H1 (cell line): ENCODE measurements around the gene CISTR. TPM values are rescaled to one million over a fixed set of nuclear protein-coding genes. Genes with fewer than 3 reads are reported as not detected.

Experiments used
- CTCF ChIA-PET: fragments of 300-600 bp; sonication (Branson Sonifier 250); formaldehyde crosslinking; loops from one replicate; lab custom pipeline; 2021; ENCODE audit not compliant: partially characterized antibody; lab: Charles Lee
- POLR2A ChIA-PET: fragments of 300-600 bp; sonication (Branson Sonifier 250); formaldehyde crosslinking; loops from one replicate; lab custom pipeline; 2021; ENCODE audit warnings: inconsistent platforms; ENCODE audit not compliant: partially characterized antibody; lab: Charles Lee
- DNase-seq, 2 experiments: peaks; one replicate each; pipeline versions ENCODE4 v3.0.0 to v3.0.0-alpha.2; 2010 to 2022; ENCODE audit warnings: low spot score in 2 of 2, low read depth in 1 of 2, mixed read lengths in 1 of 2
- FAIRE-seq: peaks from 2 replicates; lab custom pipeline; 2011; peaks lifted over from hg19 to GRCh38; lab: Jason Lieb, UNC
- H2AFZ ChIP-seq: 2 replicates; pipeline ENCODE4 v1.8.1; 2012; ENCODE audit warnings: low read length, inconsistent platforms
- H2AK5ac ChIP-seq: 2 replicates; pipeline ENCODE4 v1.6.1; 2013; ENCODE audit warnings: low read depth, low read length
- H2BK120ac ChIP-seq: replicated peaks from 2 replicates; pipeline ENCODE3; 2013; ENCODE audit warnings: low read depth, low read length, inconsistent platforms
- H2BK12ac ChIP-seq: 2 replicates; pipeline ENCODE4 v1.6.1; 2013; ENCODE audit warnings: low read depth, low read length
- H2BK15ac ChIP-seq: 2 replicates; pipeline ENCODE4 v1.6.1; 2013; ENCODE audit warnings: low read length
- H2BK20ac ChIP-seq: 2 replicates; pipeline ENCODE4 v1.6.1; 2013; ENCODE audit warnings: low read length
- H2BK5ac ChIP-seq: 2 replicates; pipeline ENCODE4 v1.6.1; 2013; ENCODE audit warnings: low read depth, low read length
- H3K14ac ChIP-seq: 2 replicates; pipeline ENCODE4 v1.6.1; 2013; ENCODE audit warnings: inconsistent platforms; ENCODE audit not compliant: insufficient read length
- H3K18ac ChIP-seq: 2 replicates; pipeline ENCODE4 v1.6.1; 2013; ENCODE audit warnings: low read length; ENCODE audit errors: extremely low read depth
- H3K23ac ChIP-seq: 2 replicates; pipeline ENCODE4 v1.6.1; 2013; ENCODE audit warnings: inconsistent platforms; ENCODE audit not compliant: insufficient read length
- H3K23me2 ChIP-seq: 2 replicates; pipeline ENCODE4 v1.6.1; 2013; ENCODE audit warnings: low read depth, low read length
- H3K27ac ChIP-seq: 2 replicates; pipeline ENCODE4 v1.6.1; 2011; ENCODE audit warnings: low read depth, low read length, inconsistent platforms
- H3K27me3 ChIP-seq, 4 experiments: replicated peaks in 1 of 4; 1 replicate in 1 of 4; 2 replicates in 3 of 4; pipeline versions ENCODE4 v1.6.1 to v1.8.1; 2011 to 2013; ENCODE audit warnings: low read length in 3 of 4, mild to moderate bottlenecking in 3 of 4, inconsistent platforms in 2 of 4, mixed read lengths in 2 of 4, moderate library complexity in 1 of 4; ENCODE audit not compliant: control insufficient read depth in 3 of 4, insufficient read depth in 3 of 4; ENCODE audit errors: extremely low read depth in 1 of 4
- H3K36me3 ChIP-seq, 4 experiments: 2 replicates each; pipeline versions ENCODE4 v1.6.1 to v1.8.1; 2011 to 2013; ENCODE audit warnings: mild to moderate bottlenecking in 4 of 4, low read length in 3 of 4, moderate library complexity in 2 of 4, control low read depth in 1 of 4, inconsistent platforms in 1 of 4; ENCODE audit not compliant: insufficient read depth in 4 of 4, control insufficient read depth in 2 of 4
- H3K4ac ChIP-seq: replicated peaks from 2 replicates; pipeline ENCODE3; 2013; ENCODE audit warnings: low read length, low read depth, mixed read lengths, inconsistent platforms; ENCODE audit not compliant: insufficient read length
- H3K4me1 ChIP-seq, 4 experiments: replicated peaks in 1 of 4; 1 replicate in 1 of 4; 2 replicates in 3 of 4; pipeline versions ENCODE4 v1.6.1 to v1.8.1; 2011 to 2013; ENCODE audit warnings: low read length in 3 of 4, inconsistent platforms in 2 of 4, mixed read lengths in 1 of 4; ENCODE audit not compliant: insufficient read depth in 4 of 4, control insufficient read depth in 3 of 4
- H3K4me2 ChIP-seq, 2 experiments: 2 replicates each; pipeline versions ENCODE4 v1.6.1 to v1.8.1; 2011 to 2013; ENCODE audit warnings: low read depth in 2 of 2, low read length in 2 of 2, control low read depth in 1 of 2, inconsistent platforms in 1 of 2, mild to moderate bottlenecking in 1 of 2; ENCODE audit not compliant: insufficient read depth in 1 of 2
- H3K4me3 ChIP-seq, 4 experiments: fragments of 200-600, 300-600 bp in 1 of 4; sonication (generic), shearing (Covaris generic), sonication (Bioruptor Twin) in 1 of 4; 2 replicates each; pipeline versions ENCODE4 v1.5.1 to v1.8.1; 2011 to 2016; ENCODE audit warnings: low read length in 4 of 4, low read depth in 3 of 4, control low read depth in 2 of 4, inconsistent platforms in 2 of 4, mild to moderate bottlenecking in 2 of 4, mixed read lengths in 1 of 4, moderate library complexity in 1 of 4; ENCODE audit not compliant: insufficient read depth in 2 of 4; ENCODE audit errors: extremely low read depth in 1 of 4
- H3K56ac ChIP-seq: replicated peaks from 2 replicates; pipeline ENCODE3; 2013; ENCODE audit warnings: low read depth, mild to moderate bottlenecking, mixed read lengths, low read length, inconsistent platforms; ENCODE audit not compliant: insufficient read length
- H3K79me1 ChIP-seq: 2 replicates; pipeline ENCODE4 v1.6.1; 2013; ENCODE audit warnings: low read depth, low read length, control low read depth
- H3K79me2 ChIP-seq, 2 experiments: 2 replicates each; pipeline versions ENCODE4 v1.6.1 to v1.8.1; 2012 to 2013; ENCODE audit warnings: low read length in 2 of 2, mild to moderate bottlenecking in 2 of 2, inconsistent platforms in 1 of 2; ENCODE audit not compliant: insufficient read depth in 2 of 2, control insufficient read depth in 1 of 2
- H3K9ac ChIP-seq, 4 experiments: replicated peaks in 1 of 4; 1 replicate in 1 of 4; 2 replicates in 3 of 4; pipeline versions ENCODE4 v1.6.1 to v1.8.1; 2011 to 2013; ENCODE audit warnings: low read depth in 3 of 4, low read length in 3 of 4, control low read depth in 2 of 4, mild to moderate bottlenecking in 2 of 4, moderate library complexity in 2 of 4, inconsistent platforms in 1 of 4; ENCODE audit errors: extremely low read depth in 1 of 4
- H3K9me3 ChIP-seq, 2 experiments: 2 replicates each; pipeline versions ENCODE4 v1.6.1 to v1.8.1; 2012 to 2013; ENCODE audit warnings: mild to moderate bottlenecking in 2 of 2, moderate library complexity in 2 of 2, control low read depth in 1 of 2, inconsistent platforms in 1 of 2, low read depth in 1 of 2, low read length in 1 of 2, mixed read lengths in 1 of 2; ENCODE audit not compliant: insufficient read depth in 2 of 2
- H4K20me1 ChIP-seq, 2 experiments: replicated peaks in 1 of 2; 2 replicates each; pipeline versions ENCODE3 to v1.8.1; 2011 to 2013; ENCODE audit warnings: inconsistent platforms in 2 of 2, low read length in 2 of 2, mild to moderate bottlenecking in 1 of 2; ENCODE audit not compliant: insufficient read depth in 2 of 2, control insufficient read depth in 1 of 2
- H4K5ac ChIP-seq: 2 replicates; pipeline ENCODE4 v1.6.1; 2013; ENCODE audit warnings: low read length, low read depth, mixed read lengths, inconsistent platforms; ENCODE audit not compliant: insufficient read length
- H4K8ac ChIP-seq: 2 replicates; pipeline ENCODE4 v1.8.0; 2013; ENCODE audit warnings: mild to moderate bottlenecking, moderate library complexity, low read length, inconsistent platforms; ENCODE audit not compliant: insufficient read depth; ENCODE audit errors: extremely low read depth
- H4K91ac ChIP-seq: replicated peaks from 2 replicates; pipeline ENCODE3; 2013; ENCODE audit warnings: low read length, mixed read lengths, inconsistent platforms; ENCODE audit not compliant: insufficient read length
- ASH2L ChIP-seq: fragments of 200-600, 300-600 bp; sonication (generic); IDR thresholded peaks from one replicate; pipeline ENCODE4 v1.7.1; 2017; ENCODE audit warnings: low read length
- CBX8 ChIP-seq: fragments of 300-800, 300-1000 bp; sonication (generic); IDR thresholded peaks from 2 replicates; pipeline ENCODE4 v1.7.1; 2016; ENCODE audit warnings: low read depth, low read length, borderline replicate concordance
- HDAC6 ChIP-seq: IDR thresholded peaks from one replicate; pipeline ENCODE4 v1.7.1; 2012; ENCODE audit warnings: low read depth, mild to moderate bottlenecking, inconsistent platforms, low read length, moderate library complexity
- KDM4A ChIP-seq: IDR thresholded peaks from one replicate; pipeline ENCODE4 v1.7.1; 2012; ENCODE audit warnings: low read depth, mild to moderate bottlenecking, moderate library complexity, low read length, inconsistent platforms; ENCODE audit not compliant: severe bottlenecking
- MAFK ChIP-seq: IDR thresholded peaks from 2 replicates; pipeline ENCODE4 v1.6.1; 2012; ENCODE audit warnings: low read depth, mild to moderate bottlenecking, improper control_type of control experiment, low read length
- NANOG ChIP-seq: IDR thresholded peaks from 2 replicates; pipeline ENCODE4 v1.6.1; 2011; ENCODE audit warnings: low read length, low read depth, mild to moderate bottlenecking, inconsistent platforms; ENCODE audit not compliant: insufficient read depth, poor library complexity, severe bottlenecking
- SIRT6 ChIP-seq: IDR thresholded peaks from one replicate; pipeline ENCODE4 v1.7.1; 2012; ENCODE audit warnings: low read length, inconsistent platforms
- SP4 ChIP-seq: IDR thresholded peaks from 2 replicates; pipeline ENCODE4 v1.6.1; 2012; ENCODE audit warnings: low read length, inconsistent platforms
- SUZ12 ChIP-seq: fragments of 200-600 bp; sonication (generic); IDR thresholded peaks from 2 replicates; pipeline ENCODE4 v1.6.1; 2012; ENCODE audit warnings: mild to moderate bottlenecking, inconsistent platforms, low read length, moderate library complexity, mixed read lengths
- WGBS, 2 experiments: shearing (Covaris generic) in 1 of 2; methylation state at CpG; one replicate each; pipeline versions ENCODE4 v1.1.6 to v1.1.7; 2013 to 2015; ENCODE audit warnings: low lambda C conversion rate in 2 of 2, mixed read lengths in 2 of 2, inconsistent platforms in 1 of 2, low coverage in 1 of 2, missing lambda C conversion rate in 1 of 2; ENCODE audit not compliant: insufficient replicate concordance in 2 of 2, insufficient coverage in 1 of 2, insufficient read length in 1 of 2; ENCODE audit errors: extremely low coverage in 1 of 2, missing lambda C conversion rate in 1 of 2; 5-methylcytosine and 5-hydroxymethylcytosine counted together
- polyA plus RNA-seq, 7 experiments: library from polyadenylated mRNA; depleted of rRNA in 3 of 7; stranded (reverse) in 5 of 7; unstranded in 2 of 7; fragments of >200 nt in 5 of 7; fragments of 200-250 nt in 2 of 7; gene quantifications; 1 replicate in 5 of 7; 2 replicates in 1 of 7; 4 replicates in 1 of 7; pipeline versions ENCODE4 v1.2.1 to v1.2.3, GENCODE V29; 2011 to 2013; ENCODE audit warnings: missing spikeins in 2 of 7, mixed read lengths in 2 of 7
- total RNA-seq: library from RNA; stranded (reverse); fragmentation: NEBNext Ultra II Directional; extraction: Animal tissue kit (Norgen Biotek cat#: 25700); gene quantifications from 2 replicates; pipeline ENCODE4 v1.2.1, GENCODE V29; 2021

Gene CISTR
- total and polyA plus RNA-seq, 2 of the 8 experiments (the other 6 are each of a cell fraction or from before 2014, with no cell fraction given): not detected

GRCh38 chr12:53712059-53712643 lies 39.6 kb downstream of the CISTR start:
- Histone ChIP-seq H3K36me3 (no peaks in the 10 kb centered on the region), H2BK15ac (no peak overlapping the region), H3K4me3 (no peak overlapping the region), H3K4ac (no peak overlapping the region), H4K8ac (no peak overlapping the region; the same call in 1 of the 2 replicates), H3K27me3 (peaks cover 0 to 2% (median 0%) of the 10 kb centered on the region in 4 experiments; a peak in 2 of 7 replicates), H2BK5ac (no peak overlapping the region), H3K9ac (no peak overlapping the region; a peak in 1 of 7 replicates), H3K56ac (no peak overlapping the region), H3K18ac (no peak overlapping the region), H2AK5ac (no peak overlapping the region), H3K4me1 (no peaks in the 10 kb centered on the region; a peak in 1 of 7 replicates), H3K23me2 (no peaks in the 10 kb centered on the region), H3K79me2 (no peaks in the 10 kb centered on the region), H2BK12ac (no peak overlapping the region), H4K5ac (no peak overlapping the region), H3K27ac (no peak overlapping the region), H4K91ac (no peak overlapping the region), H3K4me2 (no peak overlapping the region), H2BK20ac (no peak overlapping the region), H2AFZ (no peak overlapping the region), H3K9me3 (no peaks in the 10 kb centered on the region), H4K20me1 (peaks cover 0 to 3% of the 10 kb centered on the region in 2 experiments), H3K23ac (no peak overlapping the region), H3K14ac (no peak overlapping the region), H2BK120ac (no peak overlapping the region), H3K79me1 (no peaks in the 10 kb centered on the region)
- CTCF ChIA-PET: no interaction called here
- DNase-seq: no peak
- FAIRE-seq: no peak
- WGBS, 2 experiments: 80% methylated on average over 6 of the region's 8 CpGs; no CpG with 5 or more reads in 1 of the 2 experiments
- TF ChIP-seq HDAC6: no peak
- TF ChIP-seq SP4: no peak
- TF ChIP-seq NANOG: no peak
- no peak for TF ChIP-seq SIRT6
- no peak for TF ChIP-seq MAFK
- TF ChIP-seq SUZ12: no peak
- TF ChIP-seq CBX8: no peak
- TF ChIP-seq ASH2L: no peak
- TF ChIP-seq KDM4A: no peak
- POLR2A ChIA-PET: no interaction called here
